NCI-H446 treated with DMSO at 0.1 percent for 48 hours (cell line): Measurements from ENCODE around the gene EVX2.

Experiments
- DNase-seq: peaks from one replicate; lab custom pipeline; 2025; lab: John Stamatoyannopoulos, UW

The EVX2 gene

GRCh38 chr2:176066645-176067588 is 16.8 kb downstream of the EVX2 start:
- DNase-seq, result no peak

- DNase-seq, result no peak
Observed at GRCh38 chr2:176063958-176064357, 19.8 kb downstream of the EVX2 start.

GRCh38 chr2:176056406-176056805 is 27.4 kb downstream of the EVX2 start:
- peak; percentile 36 for DNase-seq

GRCh38 chr2:176039375-176039774 is 44.4 kb downstream of the EVX2 start:
- DNase-seq, result no peak

GRCh38 chr2:176038694-176039093 is 45.1 kb downstream of the EVX2 start:
- no peak for DNase-seq

- DNase-seq, result no peak
Observed at GRCh38 chr2:176035013-176035691, 48.6 kb downstream of the EVX2 start.

- DNase-seq, result no peak
Observed at GRCh38 chr2:176027806-176028205, 56.0 kb downstream of the EVX2 start.
